Measurements from ENCODE around the gene FAM24A.
"Not testable (repeated sequence)": the region's sequence is repeated elsewhere in the genome, so short reads cannot be mapped to it uniquely, and the experiment has no call there.

The FAM24A gene, protein sequence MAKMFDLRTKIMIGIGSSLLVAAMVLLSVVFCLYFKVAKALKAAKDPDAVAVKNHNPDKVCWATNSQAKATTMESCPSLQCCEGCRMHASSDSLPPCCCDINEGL

GRCh38 chr10:122910310-122910709, at the start of gene FAM24A:
Gene FAM24A, plus strand, starts transcription at chr10:122910610. Its CDS starts 1,025 bp downstream, at chr10:122911635.
- no peak for DNase-seq

DNA sequence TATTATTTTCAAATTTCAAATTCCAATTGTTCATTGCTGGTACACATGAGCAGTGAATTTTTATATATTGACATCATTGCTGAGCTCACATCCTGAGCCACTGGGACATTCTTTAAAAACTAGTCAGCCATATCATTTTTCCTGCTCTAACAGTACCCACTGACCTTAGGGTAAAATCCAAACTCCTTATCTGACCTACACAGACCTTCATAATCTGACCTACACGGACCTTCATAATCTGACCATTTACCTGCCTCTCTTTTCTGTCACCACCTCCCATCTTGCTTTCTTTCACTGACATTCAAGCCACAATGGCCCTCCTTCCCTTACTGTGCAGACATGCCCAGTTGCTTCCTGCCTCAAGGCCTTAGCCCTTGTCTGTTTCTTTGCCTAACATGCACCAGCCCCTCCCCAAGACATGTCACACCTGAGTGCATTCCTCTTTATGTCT, 48.7 kb upstream of the FAM24A start:
- DNase-seq: no peak

DNA sequence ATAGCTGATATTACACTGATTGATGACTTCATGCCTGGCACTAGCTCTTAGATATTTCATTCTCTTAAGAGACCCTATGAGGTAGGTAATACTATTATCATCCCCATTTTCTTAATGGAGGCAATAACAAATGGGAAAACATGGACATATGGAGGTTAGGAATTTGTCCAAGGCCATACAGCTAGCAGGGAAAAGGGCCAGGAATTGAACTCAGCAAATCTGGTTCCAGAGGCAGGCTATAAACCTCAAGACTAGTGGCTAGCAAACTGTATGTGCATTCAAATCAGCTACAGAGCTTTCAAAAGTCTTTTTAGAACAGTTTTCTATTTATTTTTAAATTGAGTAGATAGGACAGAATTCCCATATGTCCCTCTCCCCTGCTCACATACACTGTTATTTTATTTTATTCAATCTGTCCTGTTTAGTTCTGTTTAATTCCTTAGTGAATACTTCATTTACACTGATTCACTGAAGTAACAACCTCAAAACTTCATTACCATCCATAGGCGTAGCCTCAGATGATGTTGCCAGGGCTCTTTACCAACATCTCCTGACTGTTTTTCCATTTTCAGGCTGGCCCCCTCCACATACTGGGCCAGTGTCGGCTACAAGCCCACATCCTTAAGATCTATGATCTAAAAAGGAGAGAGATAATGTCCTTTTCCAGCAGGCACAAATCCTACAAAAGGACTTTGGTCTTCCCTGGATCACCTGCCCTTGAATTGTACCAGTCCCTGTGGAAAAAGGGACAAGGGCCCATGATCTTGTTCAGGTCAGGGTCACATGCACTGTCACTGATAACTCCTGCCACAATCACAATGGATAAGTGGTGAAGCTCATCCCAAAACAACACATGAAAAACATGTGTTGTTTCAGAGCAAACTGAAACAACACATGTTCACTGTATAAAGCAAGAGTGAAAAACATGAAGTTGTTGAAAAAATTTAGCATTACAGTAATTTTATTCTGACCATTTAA, 46.9 kb upstream of the FAM24A start:
- no peak for DNase-seq

DNA sequence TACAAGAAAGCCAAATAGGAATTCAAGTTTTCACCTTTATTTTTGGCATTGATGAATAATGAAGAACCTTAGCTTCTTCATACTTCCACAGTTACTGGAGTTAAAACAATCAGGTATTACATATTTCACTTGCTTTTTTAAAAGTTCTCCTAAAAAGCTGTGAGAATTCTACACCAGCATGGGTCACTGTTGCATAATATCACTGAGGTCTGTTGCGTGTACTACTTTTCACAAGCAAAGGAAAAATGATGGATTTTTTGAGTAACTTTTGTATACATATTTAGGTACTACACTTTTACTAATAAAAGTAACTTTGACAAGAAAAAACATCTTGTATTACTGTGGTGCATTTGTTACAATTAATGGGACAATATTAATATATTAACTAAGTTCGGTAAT, 46.2 kb upstream of the FAM24A start:
- no peak for DNase-seq

DNA sequence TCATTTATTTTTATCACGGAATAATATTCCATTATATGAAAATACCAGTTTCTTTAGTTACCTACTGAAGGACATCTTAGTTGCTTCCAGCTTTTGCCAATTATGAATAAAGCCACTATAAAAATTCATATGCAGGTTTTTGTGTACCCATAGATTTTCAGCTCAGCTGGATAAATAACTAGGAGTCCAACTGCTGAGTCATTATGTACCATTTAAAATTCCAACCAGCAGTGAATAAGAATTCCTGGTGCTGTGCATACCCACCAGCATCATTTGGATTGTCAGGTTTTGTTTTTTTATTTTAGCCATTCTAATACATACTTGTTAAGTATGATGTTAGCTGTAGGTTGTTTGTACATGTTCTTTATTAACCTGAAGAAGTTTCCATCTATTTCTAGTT, 45.5 kb upstream of the FAM24A start:
- DNase-seq: no peak

GRCh38 chr10:122866757-122867482, 43.5 kb upstream of the FAM24A start:
- DNase-seq: not testable (repeated sequence)

DNA sequence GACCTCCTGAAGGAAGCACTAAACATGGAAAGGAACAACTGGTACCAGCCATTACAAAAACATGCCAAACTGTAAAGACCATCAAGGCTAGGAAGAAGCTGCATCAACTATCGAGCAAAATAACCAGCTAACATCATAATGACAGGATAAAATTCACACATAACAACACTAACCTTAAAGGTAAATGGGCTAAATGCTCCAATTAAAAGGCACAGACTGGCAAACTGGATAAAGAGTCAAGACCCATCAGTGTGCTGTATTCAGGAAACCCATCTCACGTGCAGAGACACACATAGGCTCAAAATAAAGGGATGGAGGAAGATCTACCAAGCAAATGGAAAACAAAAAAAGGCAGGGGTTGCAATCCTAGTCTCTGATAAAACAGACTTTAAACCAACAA, 41.6 kb upstream of the FAM24A start:
- DNase-seq: not testable (repeated sequence)

- not testable (repeated sequence) for DNase-seq
Observed at GRCh38 chr10:122871947-122872346, 38.5 kb upstream of the FAM24A start.

- no peak for DNase-seq
Observed at GRCh38 chr10:122875843-122876466, 34.5 kb upstream of the FAM24A start.

GRCh38 chr10:122876467-122876855, 33.9 kb upstream of the FAM24A start:
- DNase-seq: no peak

- peak; percentile 13 to 45 for DNase-seq
Observed at GRCh38 chr10:122877264-122877663, 33.1 kb upstream of the FAM24A start.

DNA sequence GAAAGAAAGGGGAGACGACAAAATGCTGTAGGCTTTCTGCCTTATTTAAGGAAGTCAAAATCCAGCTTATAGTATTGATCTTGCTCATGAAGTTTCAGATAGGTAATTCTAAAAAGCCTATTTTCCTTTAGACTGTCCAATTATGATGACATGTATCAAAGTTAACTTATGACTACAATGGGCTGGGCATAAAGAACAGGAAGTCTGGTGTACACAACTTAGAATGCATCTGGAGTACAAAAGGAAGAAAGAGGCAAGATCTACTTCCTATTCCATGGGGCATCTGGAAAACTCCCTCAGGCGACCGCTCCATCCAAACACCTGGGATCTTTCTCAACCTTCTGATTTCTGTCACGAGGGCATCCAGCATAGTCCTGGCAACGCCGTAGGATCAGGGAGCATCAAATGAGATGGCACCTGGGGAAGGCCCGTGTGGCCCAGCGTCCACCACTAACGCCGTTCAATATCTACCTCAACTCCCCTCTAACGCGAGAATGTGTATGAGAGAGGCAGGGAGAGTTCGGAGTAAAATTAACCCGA, 31.5 kb upstream of the FAM24A start:
- DNase-seq: peak in 1 of 2 donors; percentile 39

DNA sequence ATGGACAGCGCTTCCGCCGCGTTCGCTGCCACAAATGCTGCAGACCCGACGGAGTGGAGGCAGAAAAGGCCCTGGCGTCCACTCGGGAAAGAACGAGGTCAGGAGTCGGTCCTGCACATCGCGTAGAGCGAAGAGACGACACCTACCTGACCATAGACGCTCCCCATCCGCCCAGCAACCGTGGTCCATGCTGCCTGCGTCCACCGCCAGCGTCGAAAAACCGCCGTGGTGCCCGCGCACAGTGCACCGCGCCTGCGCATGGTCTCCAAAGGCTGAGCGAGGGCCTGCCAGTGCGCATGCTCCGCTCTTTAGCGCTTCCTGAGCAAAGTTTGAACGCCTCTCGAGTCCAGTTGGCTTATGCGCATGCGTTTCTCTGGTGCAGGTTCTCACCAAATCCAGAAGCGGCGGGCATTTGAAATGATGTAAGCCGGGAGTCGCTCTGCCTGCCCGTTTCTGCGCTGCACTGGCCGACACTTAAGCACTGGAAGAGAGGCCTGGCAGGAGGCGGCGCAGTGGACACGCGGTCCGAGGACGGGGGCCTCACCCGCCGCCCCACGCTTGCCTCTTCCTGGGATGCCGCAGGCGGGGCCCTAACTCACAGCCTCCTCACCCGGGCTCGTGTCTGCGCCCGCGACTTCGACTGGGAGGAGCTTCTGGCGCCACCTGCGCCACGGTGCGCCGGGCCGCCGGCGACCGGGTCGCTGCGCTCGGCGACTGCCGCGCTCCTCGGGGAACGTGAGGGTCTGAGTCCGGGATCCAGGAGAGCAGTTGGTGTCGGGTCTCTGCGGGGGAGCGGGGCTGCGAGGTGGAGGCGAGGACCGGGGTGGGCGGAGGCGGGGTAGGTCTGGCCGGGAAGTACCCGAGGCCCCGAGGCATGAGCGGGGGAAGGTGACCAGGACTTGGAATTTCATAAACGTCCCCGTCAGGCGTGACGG, 30.8 kb upstream of the FAM24A start, which contains the start of gene FAM24B:
Gene FAM24B, minus strand, starts transcription at position 243 of the 935 bp plus-strand sequence. CDS start 29,066 bp downstream, outside the sequence.
- DNase-seq: peak; percentile 94 to 95

DNA sequence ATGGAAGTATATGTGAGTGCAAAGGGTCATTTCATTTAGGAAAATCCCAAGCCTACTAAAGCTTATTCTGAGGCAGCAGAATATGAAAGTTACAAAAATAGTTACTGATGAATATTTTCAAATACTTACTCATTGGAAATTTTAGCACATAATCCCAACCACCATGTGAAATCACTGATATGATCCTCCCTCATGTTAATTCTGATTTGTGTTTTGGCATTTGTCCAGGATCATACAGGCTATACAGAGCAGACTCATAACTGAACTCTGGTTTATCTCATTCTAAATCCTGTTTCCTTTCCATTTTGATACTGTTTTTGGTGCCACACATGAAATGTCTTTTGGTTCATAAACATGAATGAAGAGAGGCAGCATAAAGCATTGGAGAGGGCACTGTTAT, 27.6 kb upstream of the FAM24A start:
- DNase-seq: peak in 1 of 2 donors; percentile 16

- no peak for DNase-seq
Observed at GRCh38 chr10:122884166-122884565, 26.2 kb upstream of the FAM24A start.

DNA sequence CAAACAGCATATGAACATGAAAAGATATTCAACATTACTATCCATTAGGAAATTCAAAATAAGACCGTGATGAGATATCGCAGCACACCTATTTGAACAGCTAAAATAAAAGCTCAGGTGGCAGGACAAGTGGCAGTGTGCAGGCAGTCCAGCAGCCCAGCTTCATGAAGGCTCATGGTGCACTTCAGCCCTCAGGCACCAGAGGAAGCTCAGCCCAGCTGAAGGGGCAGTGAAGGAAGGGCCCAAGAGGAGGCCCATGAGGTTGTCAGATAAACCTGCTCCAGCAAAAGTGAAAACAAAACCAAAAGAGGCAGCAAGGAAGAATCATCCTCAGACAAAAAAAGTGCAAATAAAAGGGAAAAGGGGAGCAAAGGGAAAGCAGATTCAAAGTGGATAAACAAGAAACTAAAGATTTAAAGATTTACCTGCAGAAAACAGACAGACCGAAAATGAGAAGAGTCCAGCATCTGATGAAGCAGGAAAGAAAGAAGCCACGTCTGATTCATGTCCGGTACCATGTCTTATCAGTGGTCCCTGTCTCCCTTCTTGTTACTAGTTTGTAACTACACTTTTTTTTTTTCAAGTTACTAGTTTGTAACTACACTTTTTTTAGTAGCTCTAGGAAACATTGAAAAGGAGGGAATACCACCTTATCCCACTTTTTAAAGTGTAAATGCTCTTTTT, 16.0 kb upstream of the FAM24A start:
- DNase-seq: no peak

DNA sequence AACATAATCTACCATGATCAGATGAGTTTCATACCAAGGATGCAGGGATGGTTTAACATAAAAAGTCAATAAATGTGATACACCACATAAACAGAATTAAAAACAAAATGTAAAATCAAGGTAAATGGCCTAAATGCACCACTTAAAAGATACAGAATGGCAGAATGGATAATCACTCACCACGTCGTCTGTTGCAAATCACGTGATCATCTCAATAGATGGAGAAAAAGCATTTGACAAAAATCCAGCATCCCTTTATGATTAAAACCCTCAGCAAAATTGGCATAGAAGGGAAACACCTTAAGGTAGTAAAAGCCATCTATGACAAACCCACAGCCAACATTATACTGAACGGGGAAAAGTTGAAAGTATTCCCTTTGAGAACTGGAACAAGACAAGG, 6.5 kb upstream of the FAM24A start:
- DNase-seq: not testable (repeated sequence)

GRCh38 chr10:122911889-122912484, 1.6 kb downstream of the FAM24A start:
- peak; percentile 3 to 38 for DNase-seq

DNA sequence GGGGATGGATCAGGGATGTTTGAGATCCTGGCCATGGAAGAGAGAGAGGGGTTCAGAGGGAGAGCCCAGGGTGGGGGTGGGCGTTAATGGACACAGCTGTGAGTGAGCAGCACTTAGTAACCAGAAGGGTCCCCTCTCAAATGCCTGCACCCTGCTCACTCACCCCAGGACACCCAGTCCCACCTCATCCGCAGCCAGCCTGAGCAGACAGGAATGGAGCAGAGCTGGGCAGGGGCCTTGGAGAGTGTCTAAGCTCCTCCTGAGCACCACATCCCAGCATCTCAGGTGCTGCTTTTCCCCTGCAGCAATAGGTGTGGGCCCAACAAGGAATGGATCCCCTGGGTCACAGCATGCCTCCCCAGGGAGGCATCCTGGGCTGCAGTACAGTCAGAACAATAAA, 5.3 kb downstream of the FAM24A start:
- DNase-seq: no peak

GRCh38 chr10:122930140-122930539, 19.7 kb downstream of the FAM24A start:
- no peak for DNase-seq
